Hepatocyte (in vitro differentiated cells): ENCODE data around the gene HMCN1. TPM values are rescaled to one million over a fixed set of nuclear protein-coding genes. Genes with fewer than 3 reads are reported as not detected.

ENCODE experiments used
- DNase-seq: peaks from one replicate; pipeline ENCODE4 v3.0.0-alpha.2; 2016; ENCODE audit warnings: low spot score
- H2AFZ ChIP-seq: fragments of 200-600 bp; sonication (generic); 2 replicates; pipeline ENCODE4 v1.6.0; 2016; ENCODE audit warnings: antibody characterized with exemption, mild to moderate bottlenecking
- H3K27ac ChIP-seq: fragments of 200-600 bp; sonication (generic); 2 replicates; pipeline ENCODE4 v1.5.1; 2016; ENCODE audit warnings: mild to moderate bottlenecking
- H3K27me3 ChIP-seq: fragments of 200-600 bp; sonication (generic); 2 replicates; pipeline ENCODE4 v1.6.1; 2016
- H3K36me3 ChIP-seq: fragments of 200-600 bp; sonication (generic); replicated peaks from 2 replicates; pipeline ENCODE4 v1.5.1; 2016; ENCODE audit warnings: low read depth; ENCODE audit not compliant: insufficient read depth
- H3K4me1 ChIP-seq: fragments of 200-600 bp; sonication (generic); 2 replicates; pipeline ENCODE4 v1.5.1; 2016; ENCODE audit warnings: mild to moderate bottlenecking, moderate library complexity; ENCODE audit not compliant: insufficient read depth
- H3K4me2 ChIP-seq: fragments of 200-600 bp; sonication (generic); 2 replicates; pipeline ENCODE4 v1.6.0; 2016
- H3K4me3 ChIP-seq: fragments of 200-600 bp; sonication (generic); 2 replicates; pipeline ENCODE4 v1.5.1; 2016; ENCODE audit warnings: mild to moderate bottlenecking
- H3K79me2 ChIP-seq: fragments of 200-600 bp; sonication (generic); 2 replicates; pipeline ENCODE4 v1.6.0; 2017; ENCODE audit warnings: mild to moderate bottlenecking
- H3K9me2 ChIP-seq: fragments of 200-600 bp; sonication (generic); replicated peaks from 2 replicates; pipeline ENCODE4 v1.6.0; 2017; ENCODE audit warnings: mild to moderate bottlenecking; ENCODE audit not compliant: insufficient read depth
- H3K9me3 ChIP-seq: fragments of 200-600 bp; sonication (generic); 2 replicates; pipeline ENCODE4 v1.5.1; 2016; ENCODE audit warnings: low read depth, mild to moderate bottlenecking
- H4K20me1 ChIP-seq: fragments of 200-600 bp; sonication (generic); 2 replicates; pipeline ENCODE4 v1.6.0; 2016; ENCODE audit warnings: mild to moderate bottlenecking; ENCODE audit not compliant: insufficient read depth, poor library complexity, severe bottlenecking
- CTCF ChIP-seq: fragments of 200-600 bp; sonication (generic); IDR thresholded peaks from 2 replicates; pipeline ENCODE4 v1.5.1; 2016; ENCODE audit warnings: antibody characterized with exemption, mild to moderate bottlenecking; ENCODE audit not compliant: poor library complexity
- EZH2 ChIP-seq: fragments of 200-600 bp; sonication (generic); IDR thresholded peaks from 2 replicates; pipeline ENCODE4 v1.6.1; 2016; ENCODE audit warnings: antibody characterized with exemption, mild to moderate bottlenecking, borderline replicate concordance
- EZH2phosphoT487 ChIP-seq: fragments of 200-600 bp; sonication (generic); IDR thresholded peaks from one replicate; pipeline ENCODE4 v1.6.1; 2018; ENCODE audit warnings: antibody characterized with exemption, mild to moderate bottlenecking, low read depth, moderate library complexity; ENCODE audit not compliant: unreplicated experiment, severe bottlenecking
- WGBS: methylation state at CpG from one replicate; pipeline ENCODE4 v1.1.6; 2016; ENCODE audit warnings: low lambda C conversion rate; ENCODE audit errors: missing lambda C conversion rate; 5-methylcytosine and 5-hydroxymethylcytosine counted together
- polyA plus RNA-seq: library from polyadenylated mRNA; unstranded; fragments of >200 nt; fragmentation: Nextera tagmentation; extraction: Ambion mirVana; gene quantifications from 2 replicates; pipeline ENCODE4 v1.2.1, GENCODE V29; 2016
- total RNA-seq: library from RNA; depleted of rRNA; stranded (reverse); fragments of >200 nt; gene quantifications from 2 replicates; pipeline ENCODE4 v1.2.3, GENCODE V29; 2014

Gene HMCN1
- total and polyA plus RNA-seq, 2 experiments from 2014 or later = 2.3 to 13.4 TPM

DNA sequence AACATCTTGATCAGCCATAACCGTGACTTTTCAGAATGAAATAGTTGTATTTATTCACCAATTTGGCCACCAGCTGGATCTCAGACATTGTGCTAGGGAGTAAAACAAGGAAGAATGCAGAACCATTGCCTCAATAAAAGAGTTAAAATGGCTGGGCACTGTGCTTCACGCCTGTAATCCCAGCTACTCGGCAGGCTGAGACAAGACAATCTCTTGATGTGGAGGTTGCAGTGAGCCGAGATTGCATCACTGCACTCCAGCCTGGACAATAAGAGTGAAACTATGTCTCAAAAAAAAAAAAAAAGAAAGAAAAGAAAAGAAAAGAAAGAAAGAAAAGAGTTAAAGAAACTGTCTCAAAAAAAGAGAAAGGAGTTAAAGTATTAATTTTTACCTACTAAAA lies 441.4 kb downstream of the HMCN1 start:
- H2AFZ ChIP-seq = no peak overlapping the region
- no peak overlapping the region for H3K27ac ChIP-seq
- TF ChIP-seq CTCF (no peak), EZH2 (no peak), EZH2phosphoT487 (no peak)
- no peaks in the 10 kb centered on the region for H3K9me2 ChIP-seq
- H3K79me2 ChIP-seq = no peaks in the 10 kb centered on the region
- H3K36me3 ChIP-seq = no peaks in the 10 kb centered on the region
- 56% methylated on average over 4 of the region's 4 CpGs for WGBS
- H3K9me3 ChIP-seq = no peaks in the 10 kb centered on the region
- H3K4me3 ChIP-seq = no peak overlapping the region
- H3K4me2 ChIP-seq = no peak overlapping the region
- DNase-seq = no peak
- H3K27me3 ChIP-seq = no peaks in the 10 kb centered on the region
- no peaks in the 10 kb centered on the region for H3K4me1 ChIP-seq
- no peaks in the 10 kb centered on the region for H4K20me1 ChIP-seq

GRCh38 chr1:186178426-186179043 lies 444.3 kb downstream of the HMCN1 start:
- Histone ChIP-seq H3K9me3 (no peaks in the 10 kb centered on the region), H3K9me2 (no peaks in the 10 kb centered on the region), H3K27me3 (no peaks in the 10 kb centered on the region), H4K20me1 (no peaks in the 10 kb centered on the region), H3K4me1 (no peaks in the 10 kb centered on the region), H3K4me2 (no peak overlapping the region), H3K4me3 (no peak overlapping the region), H3K79me2 (no peaks in the 10 kb centered on the region), H3K27ac (no peak overlapping the region), H2AFZ (no peak overlapping the region), H3K36me3 (no peaks in the 10 kb centered on the region)
- DNase-seq = no peak
- WGBS = 90% methylated on average over 5 of the region's 5 CpGs
- TF ChIP-seq CTCF = no peak
- no peak for TF ChIP-seq EZH2
- TF ChIP-seq EZH2phosphoT487 = no peak

DNA sequence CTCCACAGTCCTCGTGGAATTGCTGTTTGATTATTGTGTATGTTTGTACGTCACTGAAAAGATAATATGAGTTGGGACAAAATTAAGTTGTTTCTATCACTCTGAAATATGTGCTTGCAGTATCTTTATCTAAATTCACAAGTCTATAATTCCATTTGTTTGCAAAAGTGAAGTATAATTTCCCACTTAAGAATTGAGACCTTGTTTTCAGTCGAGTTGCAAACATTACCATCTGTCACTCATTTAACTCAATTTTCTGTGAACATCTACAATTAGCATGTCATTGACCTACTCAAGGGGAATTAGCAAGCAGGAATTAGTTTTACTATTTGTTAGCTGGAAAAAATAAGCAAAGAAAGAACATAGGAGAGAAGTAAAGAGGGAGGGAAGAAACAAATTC lies 445.0 kb downstream of the HMCN1 start:
- Histone ChIP-seq H3K79me2 (no peaks in the 10 kb centered on the region), H3K27ac (no peak overlapping the region), H3K36me3 (no peaks in the 10 kb centered on the region), H3K4me2 (no peak overlapping the region), H3K4me1 (no peaks in the 10 kb centered on the region), H2AFZ (no peak overlapping the region), H3K9me3 (no peaks in the 10 kb centered on the region), H3K27me3 (no peaks in the 10 kb centered on the region), H3K9me2 (no peaks in the 10 kb centered on the region), H4K20me1 (no peaks in the 10 kb centered on the region), H3K4me3 (no peak overlapping the region)
- 84% methylated on average over 3 of the region's 3 CpGs for WGBS
- no peak for DNase-seq
- TF ChIP-seq EZH2 = no peak
- no peak for TF ChIP-seq EZH2phosphoT487
- no peak for TF ChIP-seq CTCF
